Osteocyte (in vitro differentiated cells): ENCODE results near the gene KDM3B. TPM values are rescaled to one million over a fixed set of nuclear protein-coding genes. Genes with fewer than 3 reads are reported as not detected.
"Not testable (repeated sequence)": the region's sequence is repeated elsewhere in the genome, so short reads cannot be mapped to it uniquely, and the experiment has no call there.

Experiments
- DNase-seq: peaks from one replicate; pipeline ENCODE4 v3.0.0; 2021; ENCODE audit warnings: mixed read lengths; ENCODE audit not compliant: unreplicated experiment; ENCODE audit errors: extremely low spot score
- H3K27ac Mint-ChIP-seq: one replicate; pipeline ENCODE4 v1.8.0; 2021; ENCODE audit warnings: mild to moderate bottlenecking, mixed read lengths; ENCODE audit not compliant: unreplicated experiment
- H3K27me3 Mint-ChIP-seq: one replicate; pipeline ENCODE4 v1.8.0; 2021; ENCODE audit warnings: mixed read lengths; ENCODE audit not compliant: unreplicated experiment
- H3K36me3 Mint-ChIP-seq: one replicate; pipeline ENCODE4 v1.8.0; 2021; ENCODE audit warnings: mixed read lengths; ENCODE audit not compliant: unreplicated experiment
- H3K4me1 Mint-ChIP-seq: one replicate; pipeline ENCODE4 v1.8.0; 2021; ENCODE audit warnings: mixed read lengths; ENCODE audit not compliant: unreplicated experiment
- H3K4me3 Mint-ChIP-seq: one replicate; pipeline ENCODE4 v1.8.0; 2021; ENCODE audit warnings: mild to moderate bottlenecking, moderate library complexity, mixed read lengths; ENCODE audit not compliant: unreplicated experiment
- H3K9me3 Mint-ChIP-seq: one replicate; pipeline ENCODE4 v1.8.0; 2021; ENCODE audit warnings: mixed read lengths; ENCODE audit not compliant: unreplicated experiment
- total RNA-seq: library from RNA; stranded (reverse); gene quantifications from 2 replicates; pipeline ENCODE4 v1.2.1, GENCODE V29; 2021
- TF ChIP-seq, protein P1 (sequence below): fragments of 200-600 bp; sonication (generic); IDR thresholded peaks from 2 replicates; pipeline ENCODE4 v1.5.0; 2021; ENCODE audit warnings: antibody characterized with exemption, mild to moderate bottlenecking, moderate library complexity

KDM3B gene
- total RNA-seq, 1 donor from 2014 or later = 65.2 TPM

DNA sequence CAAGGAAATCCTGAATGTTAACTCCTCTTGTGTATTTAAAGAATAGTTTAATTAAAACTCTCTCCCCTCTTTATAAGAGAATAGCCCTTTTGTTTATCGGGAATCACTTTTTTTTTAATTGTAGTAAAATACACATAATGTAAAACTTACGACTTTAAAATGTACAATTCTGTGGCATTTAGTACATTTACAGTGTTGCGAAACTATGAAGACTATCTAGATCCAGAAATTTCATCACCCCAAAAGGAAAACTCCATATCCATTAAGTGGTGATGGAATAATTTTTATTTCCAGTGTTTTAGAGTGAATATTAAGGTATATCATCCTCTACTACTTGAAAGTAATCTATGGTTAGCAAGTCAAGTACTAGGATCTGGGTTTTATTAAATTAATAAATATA lies 36.8 kb downstream of the KDM3B start:
- no peaks in the 10 kb centered on the region for H3K4me1 Mint-ChIP-seq
- TF ChIP-seq, protein P1, sequence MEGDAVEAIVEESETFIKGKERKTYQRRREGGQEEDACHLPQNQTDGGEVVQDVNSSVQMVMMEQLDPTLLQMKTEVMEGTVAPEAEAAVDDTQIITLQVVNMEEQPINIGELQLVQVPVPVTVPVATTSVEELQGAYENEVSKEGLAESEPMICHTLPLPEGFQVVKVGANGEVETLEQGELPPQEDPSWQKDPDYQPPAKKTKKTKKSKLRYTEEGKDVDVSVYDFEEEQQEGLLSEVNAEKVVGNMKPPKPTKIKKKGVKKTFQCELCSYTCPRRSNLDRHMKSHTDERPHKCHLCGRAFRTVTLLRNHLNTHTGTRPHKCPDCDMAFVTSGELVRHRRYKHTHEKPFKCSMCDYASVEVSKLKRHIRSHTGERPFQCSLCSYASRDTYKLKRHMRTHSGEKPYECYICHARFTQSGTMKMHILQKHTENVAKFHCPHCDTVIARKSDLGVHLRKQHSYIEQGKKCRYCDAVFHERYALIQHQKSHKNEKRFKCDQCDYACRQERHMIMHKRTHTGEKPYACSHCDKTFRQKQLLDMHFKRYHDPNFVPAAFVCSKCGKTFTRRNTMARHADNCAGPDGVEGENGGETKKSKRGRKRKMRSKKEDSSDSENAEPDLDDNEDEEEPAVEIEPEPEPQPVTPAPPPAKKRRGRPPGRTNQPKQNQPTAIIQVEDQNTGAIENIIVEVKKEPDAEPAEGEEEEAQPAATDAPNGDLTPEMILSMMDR = no peak
- no peaks in the 10 kb centered on the region for H3K27me3 Mint-ChIP-seq
- H3K9me3 Mint-ChIP-seq = no peaks in the 10 kb centered on the region
- peaks cover 49% of the 10 kb centered on the region for H3K36me3 Mint-ChIP-seq
- no peak for DNase-seq
- no peak overlapping the region for H3K4me3 Mint-ChIP-seq
- no peak overlapping the region for H3K27ac Mint-ChIP-seq

DNA sequence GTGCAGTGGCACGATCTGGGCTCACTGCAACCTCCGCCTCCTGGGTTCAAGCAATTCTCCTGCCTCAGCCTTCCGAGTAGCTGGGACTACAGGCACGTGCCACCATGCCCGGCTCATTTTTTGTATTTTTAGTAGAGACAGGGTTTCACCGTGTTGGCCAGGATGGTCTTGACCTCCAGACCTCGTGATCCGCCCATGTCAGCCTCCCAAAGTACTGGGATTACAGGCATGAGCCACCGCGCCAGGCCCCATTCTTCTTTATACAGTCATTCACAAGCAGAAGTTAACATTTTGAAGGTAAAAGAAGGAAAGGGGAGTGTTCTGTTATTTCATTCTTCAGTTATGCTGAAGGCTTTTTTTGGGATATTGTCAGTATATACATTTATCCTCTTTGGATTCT lies 37.4 kb downstream of the KDM3B start:
- not testable (repeated sequence) for H3K27ac Mint-ChIP-seq, H3K4me1 Mint-ChIP-seq, H3K4me3 Mint-ChIP-seq, H3K27me3 Mint-ChIP-seq, H3K9me3 Mint-ChIP-seq
- DNase-seq = peak; percentile 42
- peaks cover 55% of the 10 kb centered on the region for H3K36me3 Mint-ChIP-seq

DNA sequence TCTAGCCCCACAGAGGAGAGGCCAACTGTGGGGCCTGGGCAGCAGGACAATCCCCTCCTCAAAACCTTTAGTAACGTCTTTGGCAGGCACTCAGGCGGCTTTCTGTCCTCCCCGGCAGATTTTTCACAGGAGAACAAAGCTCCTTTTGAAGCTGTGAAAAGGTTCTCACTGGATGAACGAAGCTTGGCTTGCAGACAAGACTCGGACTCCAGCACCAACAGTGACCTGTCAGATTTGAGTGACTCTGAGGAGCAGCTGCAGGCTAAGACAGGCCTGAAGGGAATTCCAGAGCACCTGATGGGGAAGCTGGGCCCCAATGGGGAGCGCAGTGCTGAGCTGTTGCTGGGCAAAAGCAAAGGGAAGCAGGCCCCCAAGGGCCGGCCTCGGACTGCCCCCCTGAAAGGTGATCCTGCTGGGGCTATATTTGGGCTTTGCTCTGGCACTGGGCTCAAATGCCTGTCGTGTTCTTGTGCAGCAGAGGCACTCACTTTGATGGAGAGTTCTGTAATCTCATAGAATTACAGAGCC lies 39.4 kb downstream of the KDM3B start:
- Mint-ChIP-seq H3K9me3 (no peaks in the 10 kb centered on the region), H3K27me3 (no peaks in the 10 kb centered on the region), H3K4me1 (no peaks in the 10 kb centered on the region), H3K36me3 (peaks cover 48% of the 10 kb centered on the region), H3K27ac (no peak overlapping the region), H3K4me3 (no peak overlapping the region)
- DNase-seq = no peak
- TF ChIP-seq, protein P1 = no peak

DNA sequence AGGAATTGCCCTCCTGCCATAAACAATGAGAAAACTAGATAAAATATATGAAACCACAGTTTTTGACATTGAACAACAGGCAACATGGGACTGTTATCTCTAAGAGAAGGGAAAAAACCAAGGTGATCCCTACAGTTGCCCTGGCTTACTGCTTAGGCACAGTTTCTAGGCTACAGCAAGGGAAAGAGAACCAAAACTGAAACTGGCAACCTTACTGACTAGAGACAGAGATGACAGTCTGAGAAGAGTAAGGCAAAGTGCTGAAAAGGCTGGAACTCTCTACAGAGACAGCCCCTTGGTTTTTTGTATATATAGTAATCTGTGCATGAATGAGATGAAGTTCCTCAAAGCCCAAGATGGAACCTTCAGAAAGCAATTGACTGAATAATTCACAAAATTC lies 50.2 kb downstream of the KDM3B start:
- peaks cover 47% of the 10 kb centered on the region for H3K36me3 Mint-ChIP-seq
- TF ChIP-seq, protein P1 = no peak
- no peaks in the 10 kb centered on the region for H3K27me3 Mint-ChIP-seq
- DNase-seq = no peak
- H3K4me1 Mint-ChIP-seq = no peaks in the 10 kb centered on the region
- H3K9me3 Mint-ChIP-seq = no peaks in the 10 kb centered on the region
- no peak overlapping the region for H3K27ac Mint-ChIP-seq
- H3K4me3 Mint-ChIP-seq = no peak overlapping the region

DNA sequence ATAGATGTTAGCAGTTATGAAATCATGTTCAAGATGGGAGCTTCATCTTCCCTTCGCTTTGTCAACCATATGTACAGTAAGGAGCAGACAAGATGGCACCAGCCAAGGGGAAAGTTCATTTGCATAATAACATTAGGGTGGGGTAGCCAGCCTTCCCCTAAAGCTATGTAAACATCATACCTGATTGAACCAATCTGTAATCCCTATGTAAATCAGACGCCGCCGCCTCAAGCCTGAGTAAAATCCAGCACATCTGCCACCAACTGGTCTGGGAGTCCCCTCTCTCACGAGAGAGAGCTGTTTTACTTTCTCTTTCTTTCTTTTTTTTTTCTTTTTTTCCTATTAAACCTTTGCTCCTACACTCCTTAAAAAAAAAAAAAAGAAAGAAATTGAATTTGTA lies 55.5 kb downstream of the KDM3B start:
- Mint-ChIP-seq H3K27ac (no peak overlapping the region), H3K27me3 (no peaks in the 10 kb centered on the region), H3K9me3 (no peaks in the 10 kb centered on the region), H3K36me3 (peaks cover 37% of the 10 kb centered on the region), H3K4me1 (no peaks in the 10 kb centered on the region), H3K4me3 (no peak overlapping the region)
- TF ChIP-seq, protein P1 = no peak
- DNase-seq = no peak
